SK-N-MC (cell line): ENCODE results near the gene SLC35F1.
"Not testable (repeated sequence)": the region's sequence is repeated elsewhere in the genome, so short reads cannot be mapped to it uniquely, and the experiment has no call there.

Experiments
- DNase-seq: peaks from one replicate; pipeline ENCODE4 v3.0.0-alpha.2; 2011; ENCODE audit warnings: low read depth, low spot score
- H3K27ac ChIP-seq: fragments of 200-600 bp; sonication (generic); 2 replicates; pipeline ENCODE4 v1.5.1; 2016; ENCODE audit warnings: mixed run types
- H3K36me3 ChIP-seq: fragments of 200-600 bp; sonication (generic); 2 replicates; pipeline ENCODE4 v1.6.1; 2017; ENCODE audit warnings: antibody characterized with exemption, low read length, mixed read lengths; ENCODE audit not compliant: insufficient read depth
- H3K4me3 ChIP-seq: fragments of 200-600 bp; sonication (generic); 2 replicates; pipeline ENCODE4 v1.5.1; 2016
- H3K9ac ChIP-seq: fragments of 200-600 bp; sonication (generic); 2 replicates; pipeline ENCODE4 v1.8.0; 2017; ENCODE audit warnings: mixed run types, mixed read lengths; ENCODE audit not compliant: insufficient read length
- H3K9me3 ChIP-seq: fragments of 200-600 bp; sonication (generic); 2 replicates; pipeline ENCODE4 v1.6.1; 2017; ENCODE audit warnings: low read depth, mild to moderate bottlenecking, antibody characterized with exemption, low read length, moderate library complexity, mixed read lengths
- EZH2 ChIP-seq: fragments of 200-600 bp; sonication (generic); IDR thresholded peaks from one replicate; pipeline ENCODE4 v1.6.1; 2017; ENCODE audit warnings: antibody characterized with exemption
- FOXP2 ChIP-seq: optimal IDR thresholded peaks from 2 replicates; pipeline ENCODE3; 2011; ENCODE audit warnings: mild to moderate bottlenecking, moderate library complexity; ENCODE audit not compliant: insufficient read depth; ENCODE audit errors: extremely low read length, control extremely low read depth
- POLR2AphosphoS5 ChIP-seq: IDR thresholded peaks from 2 replicates; pipeline ENCODE4 v1.6.1; 2012; ENCODE audit warnings: mild to moderate bottlenecking, low read depth, low read length, borderline replicate concordance

Gene SLC35F1

GRCh38 chr6:117958536-117958935 is 51.5 kb downstream of the SLC35F1 start:
- no peaks in the 10 kb centered on the region for H3K36me3 ChIP-seq
- no peaks in the 10 kb centered on the region for H3K9me3 ChIP-seq
- no peak for DNase-seq
- no peak overlapping the region for H3K4me3 ChIP-seq
- H3K27ac ChIP-seq, result no peak overlapping the region
- no peak for TF ChIP-seq EZH2
- no peak for TF ChIP-seq POLR2AphosphoS5
- no peak for TF ChIP-seq FOXP2
- no peak overlapping the region for H3K9ac ChIP-seq

DNA sequence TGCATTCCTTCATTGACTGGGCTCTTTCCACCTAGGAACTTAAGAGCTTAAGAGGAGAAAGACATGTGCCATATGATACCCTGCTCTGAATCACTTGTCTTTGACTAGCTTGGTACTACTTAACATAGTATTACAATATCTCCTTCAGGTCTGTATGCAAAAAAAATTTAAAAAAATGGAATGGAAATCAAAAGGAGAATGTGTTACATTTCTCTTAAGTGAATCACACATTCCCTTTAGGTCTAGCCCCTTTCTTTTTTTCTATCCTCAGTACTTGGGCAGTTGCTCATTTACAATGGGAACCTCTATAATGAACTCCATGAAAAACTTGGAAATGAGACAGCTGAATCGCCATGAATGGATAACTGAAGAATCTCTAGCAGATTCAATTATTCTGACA is 53.8 kb downstream of the SLC35F1 start:
- no peak for DNase-seq
- Histone ChIP-seq H3K9me3 (no peaks in the 10 kb centered on the region), H3K4me3 (no peak overlapping the region), H3K9ac (no peak overlapping the region), H3K27ac (no peak overlapping the region), H3K36me3 (no peaks in the 10 kb centered on the region)
- TF ChIP-seq EZH2 (no peak), POLR2AphosphoS5 (no peak), FOXP2 (no peak)

DNA sequence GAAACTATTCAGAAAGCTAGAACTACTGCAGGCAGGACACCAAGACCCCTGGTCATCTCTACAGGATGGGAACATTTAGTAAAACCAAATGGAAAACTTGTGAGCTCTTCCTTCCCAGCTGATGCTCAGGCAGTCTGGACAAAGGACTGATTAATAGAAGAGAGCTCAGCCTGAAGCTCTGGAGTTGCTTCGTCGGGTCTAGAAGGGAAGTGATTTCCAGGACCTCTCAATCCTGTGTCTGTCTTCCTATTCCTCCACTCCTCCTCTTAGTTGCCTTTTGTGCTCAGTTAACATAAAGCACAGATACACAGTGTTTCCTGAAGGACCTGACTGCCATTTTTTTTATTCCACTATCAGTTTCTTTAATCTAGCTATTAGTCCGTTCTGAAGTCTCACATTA is 54.2 kb downstream of the SLC35F1 start:
- no peak for DNase-seq
- no peak overlapping the region for H3K27ac ChIP-seq
- H3K36me3 ChIP-seq, result no peaks in the 10 kb centered on the region
- TF ChIP-seq FOXP2, result no peak
- no peak for TF ChIP-seq EZH2
- TF ChIP-seq POLR2AphosphoS5, result no peak
- no peaks in the 10 kb centered on the region for H3K9me3 ChIP-seq
- no peak overlapping the region for H3K4me3 ChIP-seq
- H3K9ac ChIP-seq, result no peak overlapping the region

- not testable (repeated sequence) for DNase-seq, H3K27ac ChIP-seq, H3K36me3 ChIP-seq, H3K9ac ChIP-seq, H3K9me3 ChIP-seq, H3K4me3 ChIP-seq
Observed at GRCh38 chr6:117965763-117966162, 58.7 kb downstream of the SLC35F1 start.

DNA sequence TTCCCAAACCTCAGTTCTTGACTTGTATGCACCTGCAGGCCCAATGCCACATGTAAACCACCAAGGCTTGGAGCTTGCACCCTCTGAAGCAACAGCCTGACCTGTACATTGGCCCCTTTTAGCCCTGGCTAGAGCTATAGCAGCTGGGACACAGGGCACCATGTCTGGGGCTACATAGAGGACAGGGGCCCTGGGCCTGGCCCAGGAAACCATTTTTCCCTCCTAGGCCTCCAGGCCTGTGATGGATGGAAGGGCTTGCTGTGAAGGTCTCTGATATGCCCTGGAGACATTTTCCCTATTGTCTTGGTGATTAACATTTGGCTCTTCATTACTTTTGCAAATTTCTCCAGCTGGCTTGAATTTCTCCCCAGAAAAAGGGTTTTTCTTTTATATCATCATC is 64.6 kb downstream of the SLC35F1 start:
- no peak for DNase-seq
- H3K36me3 ChIP-seq, result no peaks in the 10 kb centered on the region
- TF ChIP-seq POLR2AphosphoS5 (no peak), FOXP2 (no peak), EZH2 (no peak)
- H3K9ac ChIP-seq, result no peak overlapping the region
- H3K9me3 ChIP-seq, result no peaks in the 10 kb centered on the region
- no peak overlapping the region for H3K27ac ChIP-seq
- H3K4me3 ChIP-seq, result no peak overlapping the region

DNA sequence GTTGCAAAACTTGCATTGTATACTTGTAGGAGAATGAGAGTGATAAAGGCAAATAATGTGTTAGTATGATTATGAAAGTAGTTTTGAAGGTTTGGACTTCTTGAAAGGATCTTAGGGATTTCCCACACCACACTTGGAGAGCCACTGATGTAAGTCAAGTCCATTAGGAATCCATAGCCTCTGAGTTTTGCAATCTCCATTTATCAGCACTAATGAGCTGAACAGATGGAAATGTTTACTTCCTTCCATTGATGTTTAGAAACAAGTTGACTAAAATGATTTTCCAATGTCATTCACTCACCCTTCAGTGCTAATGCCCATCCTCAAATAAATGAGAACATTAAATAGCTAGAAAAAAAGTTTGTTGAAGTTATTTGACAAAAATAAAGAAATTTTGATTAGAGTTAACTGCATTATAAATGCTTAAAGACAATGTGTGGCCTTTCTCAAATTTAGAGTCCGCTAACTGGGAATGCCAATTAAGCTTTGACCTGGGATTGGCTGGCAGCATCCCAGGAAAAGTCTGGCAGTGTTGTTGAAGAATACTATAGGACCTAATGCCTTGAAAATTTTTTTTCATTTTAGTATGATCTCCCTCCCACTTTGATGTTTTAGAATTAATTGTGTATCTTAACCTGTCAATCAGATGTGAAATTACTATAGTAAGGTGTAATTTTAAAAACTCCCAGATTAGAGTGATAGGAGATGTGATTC is 68.0 kb downstream of the SLC35F1 start:
- TF ChIP-seq POLR2AphosphoS5, result no peak
- no peak for TF ChIP-seq EZH2
- no peak for TF ChIP-seq FOXP2
- H3K36me3 ChIP-seq, result no peaks in the 10 kb centered on the region
- no peak overlapping the region for H3K27ac ChIP-seq
- no peak for DNase-seq
- H3K9me3 ChIP-seq, result no peaks in the 10 kb centered on the region
- no peak overlapping the region for H3K4me3 ChIP-seq
- H3K9ac ChIP-seq, result no peak overlapping the region

DNA sequence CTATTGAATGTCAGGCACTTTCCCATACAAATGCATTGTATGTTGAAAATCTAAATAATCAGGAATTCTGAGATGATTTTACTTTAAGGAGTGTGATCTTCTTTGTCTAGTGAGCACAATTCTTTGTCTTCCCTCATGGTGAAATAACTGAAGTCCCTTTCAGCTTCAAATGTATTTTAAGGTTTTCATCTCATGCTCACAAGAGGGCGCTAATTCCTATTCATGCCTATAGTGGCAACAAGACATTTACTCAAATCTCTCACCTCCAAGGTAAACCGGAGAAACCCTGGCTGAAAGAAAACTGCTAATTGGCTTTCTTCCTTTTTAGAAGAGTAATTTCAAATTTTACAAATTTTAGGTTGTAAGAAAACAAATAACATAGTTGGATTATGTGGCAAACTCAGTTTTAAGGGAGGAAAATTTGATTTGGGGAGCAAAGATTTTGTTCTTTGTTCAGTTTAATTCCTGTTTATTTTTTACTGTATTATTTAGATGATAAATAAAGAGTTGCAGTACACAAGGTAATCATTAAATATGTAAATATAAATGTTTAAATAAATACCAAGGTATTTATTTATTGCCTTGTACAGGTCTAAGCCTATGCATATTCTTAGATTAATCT is 69.1 kb downstream of the SLC35F1 start:
- Histone ChIP-seq H3K4me3 (no peak overlapping the region), H3K9ac (peak overlapping the region; percentile 31), H3K36me3 (no peaks in the 10 kb centered on the region), H3K27ac (no peak overlapping the region), H3K9me3 (no peaks in the 10 kb centered on the region)
- TF ChIP-seq EZH2 (no peak), POLR2AphosphoS5 (no peak), FOXP2 (no peak)
- peak; percentile 55 for DNase-seq

- Histone ChIP-seq H3K36me3 (no peaks in the 10 kb centered on the region), H3K9me3 (no peaks in the 10 kb centered on the region), H3K27ac (no peak overlapping the region), H3K9ac (no peak overlapping the region), H3K4me3 (no peak overlapping the region)
- no peak for DNase-seq
- TF ChIP-seq EZH2, result no peak
- no peak for TF ChIP-seq FOXP2
- no peak for TF ChIP-seq POLR2AphosphoS5
Observed at GRCh38 chr6:117985916-117986315, 78.9 kb downstream of the SLC35F1 start.

- DNase-seq, result no peak
- Histone ChIP-seq H3K4me3 (no peak overlapping the region), H3K9me3 (no peaks in the 10 kb centered on the region), H3K36me3 (no peaks in the 10 kb centered on the region), H3K27ac (no peak overlapping the region), H3K9ac (no peak overlapping the region)
- TF ChIP-seq FOXP2 (no peak), POLR2AphosphoS5 (no peak), EZH2 (no peak)
Observed at GRCh38 chr6:117986396-117986795, 79.3 kb downstream of the SLC35F1 start.
